ENCODE measurements around the gene ZNF774.

DNA sequence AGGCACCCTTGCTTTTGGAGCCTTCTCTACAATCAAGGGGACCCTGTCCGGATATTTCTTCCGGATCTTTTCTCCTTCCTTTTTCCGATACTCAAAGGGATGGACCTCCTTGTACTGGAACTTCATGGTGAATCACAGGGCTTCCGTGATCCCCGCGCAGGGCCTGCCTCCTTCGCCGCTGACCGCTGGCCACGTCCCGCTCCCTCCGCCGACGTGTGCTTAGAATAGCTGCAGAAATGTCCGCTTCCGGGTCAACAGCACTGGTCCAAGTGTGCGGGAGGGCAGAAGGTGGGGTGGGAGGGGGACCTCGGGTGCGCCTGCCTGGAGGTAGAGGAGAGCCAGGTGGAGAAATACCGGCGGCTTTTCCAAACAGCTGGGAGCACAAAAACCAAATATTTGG is 3.0 kb upstream of the ZNF774 start:
- no peak for TF ChIP-seq POLR2AphosphoS5 (IDR thresholded peaks at IDR 0.05; ENCODE audit: low read depth, low read length)
- no peak for TF ChIP-seq POLR2A (IDR thresholded peaks at IDR 0.05; ENCODE audit: low read depth, low read length)
- TF ChIP-seq TAF1 (IDR thresholded peaks at IDR 0.05; ENCODE audit: low read depth, low read length): no peak
- no peak for TF ChIP-seq PAX5 (IDR thresholded peaks at IDR 0.05; ENCODE audit: insufficient read depth, low read length, severe bottlenecking)

All from GM12891 (cell line).